Epithelial cell of esophagus (primary cell): ENCODE results near the gene CBX7.
A peak's percentile ranks its signal among the peaks of the same experiment; 100 is the strongest.

Experiments
- DNase-seq: peaks from one replicate; pipeline ENCODE4 v3.0.0; 2010; ENCODE audit warnings: low read depth
- H3K4me3 ChIP-seq: 2 replicates; pipeline ENCODE4 v1.5.1; 2011; ENCODE audit warnings: mild to moderate bottlenecking, low read length, control low read depth
- CTCF ChIP-seq: IDR thresholded peaks from 2 replicates; pipeline ENCODE4 v1.5.1; 2011; ENCODE audit warnings: low read depth, mild to moderate bottlenecking, low read length, control low read depth, inconsistent platforms; ENCODE audit not compliant: insufficient read depth; ENCODE audit errors: missing control alignments

Gene CBX7

GRCh38 chr22:39095971-39096370 lies 56.5 kb downstream of the CBX7 start:
- TF ChIP-seq CTCF: no peak
- no peak overlapping the region for H3K4me3 ChIP-seq
- no peak for DNase-seq

- DNase-seq: no peak
- TF ChIP-seq CTCF: no peak
- no peak overlapping the region for H3K4me3 ChIP-seq
Measured at GRCh38 chr22:39094717-39095389, 57.6 kb downstream of the CBX7 start.

GRCh38 chr22:39092111-39092862 lies 60.2 kb downstream of the CBX7 start:
- DNase-seq: no peak
- no peak for TF ChIP-seq CTCF
- no peak overlapping the region for H3K4me3 ChIP-seq

GRCh38 chr22:39091126-39092081 lies 61.1 kb downstream of the CBX7 start:
- H3K4me3 ChIP-seq: no peak overlapping the region
- DNase-seq: no peak
- no peak for TF ChIP-seq CTCF

- H3K4me3 ChIP-seq: no peak overlapping the region
- no peak for TF ChIP-seq CTCF
- DNase-seq: peak; percentile 94
Measured at GRCh38 chr22:39090426-39091064, 61.9 kb downstream of the CBX7 start.

GRCh38 chr22:39089928-39090327 lies 62.6 kb downstream of the CBX7 start:
- TF ChIP-seq CTCF: no peak
- no peak overlapping the region for H3K4me3 ChIP-seq
- DNase-seq: no peak
